Right lobe of liver (tissue), 4 donors: ENCODE data around the gene GULP1.

Source experiments
- CTCF ChIP-seq, 4 donors: fragments of 200-600 bp in 3 of 4; fragments of 450-650 bp in 1 of 4; IDR thresholded peaks; one replicate each; pipeline versions ENCODE4 v1.5.1 to v1.8.0; 2016 to 2022; ENCODE audit warnings: antibody characterized with exemption in 4 of 4, mild to moderate bottlenecking in 2 of 4
- POLR2A ChIP-seq: fragments of 450-650 bp; IDR thresholded peaks from one replicate; pipeline ENCODE4 v1.6.1; 2017; ENCODE audit warnings: antibody characterized with exemption, mild to moderate bottlenecking
- donor health status: DM: no; HTN: no; CAD: no.
- donor health status: DM: no; HTN: no; CAD: no.
- donor health status: DM: no; HTN: yes; CAD: no.

GRCh38 chr2:188534875-188535274 lies 243.2 kb downstream of the GULP1 start:
- TF ChIP-seq CTCF (IDR thresholded peaks at IDR 0.05) (no peak), POLR2A (no peak)
